PFSK-1 (cell line): ENCODE measurements around the gene EVL.

Experiments
- FOXP2 ChIP-seq: optimal IDR thresholded peaks from 2 replicates; pipeline ENCODE3; 2011; ENCODE audit warnings: borderline replicate concordance, control low read depth, inconsistent platforms; ENCODE audit not compliant: insufficient read depth; ENCODE audit errors: extremely low read length, extremely low read depth
- POLR2AphosphoS5 ChIP-seq: IDR thresholded peaks from 2 replicates; pipeline ENCODE4 v1.6.1; 2012; ENCODE audit warnings: low read depth, mild to moderate bottlenecking, control low read depth, low read length, moderate library complexity
- SIN3A ChIP-seq: IDR thresholded peaks from 2 replicates; pipeline ENCODE4 v1.6.1; 2012; ENCODE audit warnings: mild to moderate bottlenecking, low read length, moderate library complexity, borderline replicate concordance; ENCODE audit not compliant: insufficient read depth
- TAF1 ChIP-seq: IDR thresholded peaks from 2 replicates; pipeline ENCODE4 v1.6.1; 2012; ENCODE audit warnings: low read length, control low read depth, borderline replicate concordance; ENCODE audit not compliant: insufficient read depth
- TF ChIP-seq, protein P1 (sequence below), 2 experiments: IDR thresholded peaks; 2 replicates each; pipeline versions ENCODE4 v1.6.1 to v1.8.0; 2011 to 2012; ENCODE audit warnings: low read depth in 2 of 2, low read length in 2 of 2, control low read depth in 1 of 2, inconsistent platforms in 1 of 2, mild to moderate bottlenecking in 1 of 2, moderate library complexity in 1 of 2; ENCODE audit not compliant: insufficient read depth in 1 of 2

The EVL gene

DNA sequence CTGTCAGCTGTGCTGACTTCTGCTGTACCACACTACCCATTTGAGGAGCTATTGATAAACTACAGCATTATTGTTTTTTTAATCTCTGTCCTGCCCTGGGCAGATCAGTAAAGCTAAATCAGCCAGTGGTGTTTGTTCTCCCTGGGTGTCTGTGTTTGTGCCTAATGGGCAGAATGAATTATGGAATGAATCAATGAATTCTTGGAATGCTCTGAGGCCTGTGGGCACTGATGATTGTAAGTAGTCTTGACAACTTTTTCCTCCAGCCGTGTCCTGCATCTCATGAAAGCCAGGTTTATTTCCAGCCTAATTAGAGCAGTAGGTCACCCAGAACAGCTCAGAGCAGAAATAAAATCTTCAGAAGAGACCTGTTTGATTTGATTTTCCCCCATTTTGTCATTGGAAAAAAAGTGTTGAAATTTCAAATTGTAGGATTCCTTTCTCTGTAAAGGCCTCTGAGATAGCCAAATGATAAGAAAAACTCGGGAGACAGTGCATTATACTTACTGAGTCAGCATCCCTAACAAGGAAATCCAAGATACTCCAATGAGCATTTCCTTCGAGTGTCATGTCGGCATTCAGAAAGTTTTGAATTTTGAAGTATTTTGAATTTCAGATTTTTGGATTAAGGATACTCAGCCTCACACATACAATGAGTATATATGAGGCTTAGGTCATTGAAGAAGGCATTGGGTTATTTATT is 19.4 kb upstream of the EVL start:
- no peak for TF ChIP-seq FOXP2
- TF ChIP-seq POLR2AphosphoS5: no peak
- TF ChIP-seq, protein P1, sequence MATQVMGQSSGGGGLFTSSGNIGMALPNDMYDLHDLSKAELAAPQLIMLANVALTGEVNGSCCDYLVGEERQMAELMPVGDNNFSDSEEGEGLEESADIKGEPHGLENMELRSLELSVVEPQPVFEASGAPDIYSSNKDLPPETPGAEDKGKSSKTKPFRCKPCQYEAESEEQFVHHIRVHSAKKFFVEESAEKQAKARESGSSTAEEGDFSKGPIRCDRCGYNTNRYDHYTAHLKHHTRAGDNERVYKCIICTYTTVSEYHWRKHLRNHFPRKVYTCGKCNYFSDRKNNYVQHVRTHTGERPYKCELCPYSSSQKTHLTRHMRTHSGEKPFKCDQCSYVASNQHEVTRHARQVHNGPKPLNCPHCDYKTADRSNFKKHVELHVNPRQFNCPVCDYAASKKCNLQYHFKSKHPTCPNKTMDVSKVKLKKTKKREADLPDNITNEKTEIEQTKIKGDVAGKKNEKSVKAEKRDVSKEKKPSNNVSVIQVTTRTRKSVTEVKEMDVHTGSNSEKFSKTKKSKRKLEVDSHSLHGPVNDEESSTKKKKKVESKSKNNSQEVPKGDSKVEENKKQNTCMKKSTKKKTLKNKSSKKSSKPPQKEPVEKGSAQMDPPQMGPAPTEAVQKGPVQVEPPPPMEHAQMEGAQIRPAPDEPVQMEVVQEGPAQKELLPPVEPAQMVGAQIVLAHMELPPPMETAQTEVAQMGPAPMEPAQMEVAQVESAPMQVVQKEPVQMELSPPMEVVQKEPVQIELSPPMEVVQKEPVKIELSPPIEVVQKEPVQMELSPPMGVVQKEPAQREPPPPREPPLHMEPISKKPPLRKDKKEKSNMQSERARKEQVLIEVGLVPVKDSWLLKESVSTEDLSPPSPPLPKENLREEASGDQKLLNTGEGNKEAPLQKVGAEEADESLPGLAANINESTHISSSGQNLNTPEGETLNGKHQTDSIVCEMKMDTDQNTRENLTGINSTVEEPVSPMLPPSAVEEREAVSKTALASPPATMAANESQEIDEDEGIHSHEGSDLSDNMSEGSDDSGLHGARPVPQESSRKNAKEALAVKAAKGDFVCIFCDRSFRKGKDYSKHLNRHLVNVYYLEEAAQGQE (IDR thresholded peaks at IDR 0.05; ENCODE audit: insufficient read depth in 1 of 2, low read depth in 2 of 2, low read length in 2 of 2): no peak

DNA sequence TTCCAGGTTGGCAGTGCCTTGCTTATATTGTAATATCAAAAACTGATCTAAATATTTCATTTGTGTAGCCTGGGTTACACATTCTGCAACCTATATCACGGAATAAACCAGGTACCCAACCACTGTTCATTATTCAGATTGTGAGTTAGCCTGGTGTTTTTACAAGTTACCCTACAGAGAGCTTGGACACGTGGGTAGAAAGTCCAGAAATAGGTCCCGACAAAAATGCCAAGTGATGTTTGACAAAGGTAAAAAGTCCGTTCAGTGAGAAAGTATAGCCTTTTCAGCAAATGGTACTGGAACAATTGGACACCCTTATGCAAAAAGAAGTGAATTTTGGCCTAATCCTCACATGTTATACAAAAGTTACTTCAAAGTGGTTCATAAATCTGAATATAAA is 17.6 kb upstream of the EVL start:
- TF ChIP-seq SIN3A (no peak), FOXP2 (no peak)

DNA sequence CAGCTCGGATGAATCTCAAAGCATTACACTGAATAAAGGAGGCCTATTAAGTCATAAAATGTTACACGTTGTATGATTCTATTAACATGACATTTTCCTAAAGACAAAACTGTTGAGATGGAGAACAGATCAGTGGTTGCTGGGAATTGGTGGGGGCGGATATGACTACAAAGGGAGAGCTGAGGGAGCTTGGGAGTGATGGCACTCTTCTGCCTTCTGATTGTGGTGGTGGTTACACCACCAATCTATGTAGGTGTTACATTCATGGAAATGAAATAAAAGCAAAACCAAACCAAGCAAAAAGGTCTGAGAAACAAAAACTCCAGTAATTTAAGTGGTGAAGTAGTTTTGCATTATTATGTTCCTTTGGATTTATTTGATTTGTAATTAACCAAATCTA is 16.4 kb upstream of the EVL start:
- TF ChIP-seq SIN3A: no peak
- no peak for TF ChIP-seq POLR2AphosphoS5
- no peak for TF ChIP-seq FOXP2
- no peak for TF ChIP-seq TAF1
- TF ChIP-seq, protein P1 (IDR thresholded peaks at IDR 0.05; ENCODE audit: insufficient read depth in 1 of 2, low read depth in 2 of 2, low read length in 2 of 2): no peak

DNA sequence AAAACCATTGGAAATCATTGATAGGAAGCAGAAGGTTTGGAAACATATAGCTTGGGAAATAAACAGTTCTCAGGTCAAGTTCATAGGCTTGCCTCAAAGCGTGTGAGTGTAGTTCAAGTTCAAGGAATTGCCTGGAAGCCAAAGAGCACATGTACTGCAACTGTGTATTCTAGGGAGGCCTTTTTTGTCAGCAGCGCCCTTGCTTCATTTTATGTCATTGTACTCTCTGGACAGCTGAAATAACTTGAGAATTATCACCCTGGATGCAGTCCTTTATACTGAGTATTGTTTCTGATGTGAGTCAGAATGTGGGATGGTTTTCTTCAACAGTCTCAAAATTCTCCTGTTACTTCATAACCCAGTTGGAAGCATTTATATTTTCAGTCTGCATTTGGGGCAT is 16.0 kb upstream of the EVL start:
- TF ChIP-seq POLR2AphosphoS5 (no peak), SIN3A (no peak), FOXP2 (no peak), TAF1 (no peak)
- TF ChIP-seq, protein P1 (IDR thresholded peaks at IDR 0.05; ENCODE audit: insufficient read depth in 1 of 2, low read depth in 2 of 2, low read length in 2 of 2): no peak

DNA sequence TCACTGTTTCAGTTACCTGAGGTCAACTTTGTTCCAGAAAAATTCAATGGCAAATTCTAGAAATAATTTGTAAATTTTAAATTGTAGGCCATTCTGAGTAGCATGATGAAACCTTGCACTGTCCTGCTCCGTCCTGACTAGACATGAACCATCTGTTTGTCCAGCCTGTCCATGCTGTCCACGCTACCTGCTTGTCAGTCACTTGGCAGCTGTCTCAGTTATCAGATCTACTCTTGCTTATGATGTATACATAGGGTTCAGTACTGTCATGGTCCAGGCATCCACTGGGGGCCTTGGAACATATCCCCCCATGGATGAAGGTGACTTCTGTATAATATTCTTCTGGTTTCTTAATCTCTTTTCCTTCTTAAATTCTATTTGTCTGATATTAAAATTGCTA is 14.1 kb upstream of the EVL start:
- TF ChIP-seq SIN3A: no peak
- TF ChIP-seq TAF1: no peak
- TF ChIP-seq POLR2AphosphoS5: no peak
- no peak for TF ChIP-seq FOXP2
- TF ChIP-seq, protein P1 (IDR thresholded peaks at IDR 0.05; ENCODE audit: insufficient read depth in 1 of 2, low read depth in 2 of 2, low read length in 2 of 2): no peak
